NCI-H2196 treated with DMSO at 0.1 percent for 48 hours (cell line): ENCODE measurements around the gene NRIP1.
A peak's percentile ranks its signal among the peaks of the same experiment; 100 is the strongest.

Source experiments
- DNase-seq: peaks from one replicate; lab custom pipeline; 2025; ENCODE audit not compliant: unreplicated experiment; lab: John Stamatoyannopoulos, UW

Gene NRIP1

GRCh38 chr21:15064576-15065391 lies at the start of gene NRIP1:
NRIP1 (minus strand) TSS chr21:15065000; CDS start chr21:14968192, 96,808 bp downstream.
- DNase-seq: peak; percentile 75

GRCh38 chr21:15112858-15113257 lies 48.1 kb upstream of the NRIP1 start:
- DNase-seq: no peak

GRCh38 chr21:15108801-15109200 lies 44.0 kb upstream of the NRIP1 start:
- DNase-seq: no peak

- no peak for DNase-seq
Observed at GRCh38 chr21:15104470-15104869, 39.7 kb upstream of the NRIP1 start.

- DNase-seq: no peak
Observed at GRCh38 chr21:15098908-15099307, 34.1 kb upstream of the NRIP1 start.

- DNase-seq: no peak
Observed at GRCh38 chr21:15098181-15098580, 33.4 kb upstream of the NRIP1 start.

- DNase-seq: no peak
Observed at GRCh38 chr21:15097580-15097979, 32.8 kb upstream of the NRIP1 start.

GRCh38 chr21:15096146-15096545 lies 31.3 kb upstream of the NRIP1 start:
- no peak for DNase-seq

- no peak for DNase-seq
Observed at GRCh38 chr21:15095326-15095725, 30.5 kb upstream of the NRIP1 start.

GRCh38 chr21:15094706-15095105 lies 29.9 kb upstream of the NRIP1 start:
- DNase-seq: no peak

- no peak for DNase-seq
Observed at GRCh38 chr21:15093216-15093615, 28.4 kb upstream of the NRIP1 start.

- no peak for DNase-seq
Observed at GRCh38 chr21:15092745-15093144, 27.9 kb upstream of the NRIP1 start.

GRCh38 chr21:15090390-15090789 lies 25.6 kb upstream of the NRIP1 start:
- no peak for DNase-seq

GRCh38 chr21:15088488-15088887 lies 23.7 kb upstream of the NRIP1 start:
- DNase-seq: no peak

GRCh38 chr21:15084668-15085067 lies 19.9 kb upstream of the NRIP1 start:
- peak; percentile 46 for DNase-seq

GRCh38 chr21:15080526-15080925 lies 15.7 kb upstream of the NRIP1 start:
- peak; percentile 40 for DNase-seq

GRCh38 chr21:15079269-15079668 lies 14.5 kb upstream of the NRIP1 start:
- DNase-seq: no peak

GRCh38 chr21:15078180-15078579 lies 13.4 kb upstream of the NRIP1 start:
- DNase-seq: no peak

- no peak for DNase-seq
Observed at GRCh38 chr21:15077529-15078145, 12.8 kb upstream of the NRIP1 start.

- DNase-seq: no peak
Observed at GRCh38 chr21:15076730-15077129, 11.9 kb upstream of the NRIP1 start.

GRCh38 chr21:15071009-15071408 lies 6.2 kb upstream of the NRIP1 start:
- DNase-seq: no peak

GRCh38 chr21:15066123-15066575 lies 1.3 kb upstream of the NRIP1 start:
- DNase-seq: no peak
